Measurements from ENCODE around the gene GRAMD4.

The GRAMD4 gene

DNA sequence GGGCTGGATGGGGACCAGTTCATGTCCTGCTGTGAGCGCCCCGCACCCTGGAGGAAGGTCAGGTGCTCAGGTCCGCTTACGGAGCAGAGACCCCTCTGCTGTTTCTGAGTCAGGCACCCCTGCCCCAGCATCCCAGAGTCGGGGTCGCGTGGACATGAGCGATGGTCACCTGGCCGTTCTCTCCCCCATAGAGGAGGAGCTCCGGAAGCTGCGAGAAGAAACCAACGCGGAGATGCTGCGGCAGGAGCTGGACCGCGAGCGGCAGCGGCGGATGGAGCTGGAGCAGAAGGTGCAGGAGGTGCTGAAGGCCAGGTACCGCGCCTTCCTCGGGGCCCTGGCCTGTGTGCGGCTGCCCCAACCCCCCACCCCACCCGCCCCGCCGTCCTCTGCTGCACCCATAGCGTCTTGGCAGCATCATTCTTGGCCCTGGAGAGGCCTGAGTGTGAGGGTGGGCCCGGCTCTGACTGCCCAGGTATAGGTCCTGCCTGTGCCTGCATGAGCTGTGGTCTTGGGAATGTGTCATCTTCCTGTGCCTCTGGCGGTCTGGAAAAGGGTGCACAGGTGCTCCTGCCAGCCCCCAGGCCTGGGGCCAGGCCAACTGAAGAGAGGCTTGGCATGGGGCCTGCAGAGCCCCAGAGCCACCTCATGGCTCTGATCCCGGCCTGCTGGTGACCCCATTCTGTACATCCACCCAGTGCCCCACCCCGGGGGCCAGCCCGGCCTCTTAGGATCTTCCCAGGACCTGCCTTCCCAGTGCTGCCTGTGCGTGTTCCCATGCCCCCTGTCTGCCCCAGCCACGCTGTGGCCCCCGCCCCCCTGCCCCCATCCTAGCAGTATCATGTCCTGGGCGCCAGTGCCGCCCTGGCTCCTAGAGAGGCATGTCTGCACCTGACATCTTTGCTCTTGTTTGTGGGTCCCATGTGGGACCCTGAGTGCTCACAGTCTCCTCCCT is 38.1 kb downstream of the GRAMD4 start:
- no peak for TF ChIP-seq TAF1 (IDR thresholded peaks at IDR 0.05; ENCODE audit: borderline replicate concordance, insufficient read depth, low read length)
- TF ChIP-seq FOXP2 (optimal IDR thresholded peaks at IDR 0.05; ENCODE audit: borderline replicate concordance, extremely low read depth, extremely low read length, insufficient read depth) = no peak
- TF ChIP-seq SIN3A (IDR thresholded peaks at IDR 0.05; ENCODE audit: borderline replicate concordance, insufficient read depth, low read length) = no peak
- TF ChIP-seq REST (IDR thresholded peaks at IDR 0.05; ENCODE audit: insufficient read depth in 1 of 2, low read depth in 2 of 2, low read length in 2 of 2) = no peak
- TF ChIP-seq POLR2AphosphoS5 (IDR thresholded peaks at IDR 0.05; ENCODE audit: low read depth, low read length) = no peak

DNA sequence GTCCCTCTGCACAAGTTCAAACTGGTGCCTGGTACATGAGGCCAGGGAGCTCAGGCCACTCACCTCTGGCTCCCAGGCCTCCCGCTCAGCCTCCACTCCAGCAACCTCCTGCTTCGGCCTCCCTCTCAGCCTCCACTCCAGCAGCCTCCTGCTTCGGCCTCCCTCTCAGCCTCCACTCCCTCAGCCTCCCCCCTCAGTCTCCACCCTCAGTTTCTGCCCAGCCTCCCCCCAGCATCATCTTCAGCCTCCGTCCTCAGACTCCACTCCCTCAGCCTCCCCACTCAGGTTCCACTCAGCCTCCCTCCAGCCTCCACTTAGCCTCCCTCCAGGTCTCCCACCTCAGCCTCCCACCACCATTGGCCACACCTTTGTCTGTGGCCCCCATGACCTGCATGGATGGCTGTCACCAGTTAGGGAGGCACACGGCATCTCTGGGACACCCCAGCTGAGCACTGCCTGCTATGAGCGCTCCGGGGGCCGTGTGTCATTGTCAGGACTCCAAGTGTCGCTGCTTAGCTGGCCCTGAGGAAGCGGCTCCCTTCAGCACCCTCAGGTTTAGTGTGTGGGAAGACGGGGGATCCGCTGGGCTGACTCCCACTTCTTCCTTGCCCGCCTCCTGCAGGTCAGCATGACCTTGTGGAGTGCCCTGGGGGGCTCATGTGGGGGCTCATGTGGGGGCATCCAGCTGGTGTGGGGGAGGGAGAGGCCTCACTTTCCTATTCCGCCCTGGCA is 39.0 kb downstream of the GRAMD4 start:
- TF ChIP-seq SIN3A (IDR thresholded peaks at IDR 0.05; ENCODE audit: borderline replicate concordance, insufficient read depth, low read length) (no peak), REST (IDR thresholded peaks at IDR 0.05; ENCODE audit: insufficient read depth in 1 of 2, low read depth in 2 of 2, low read length in 2 of 2) (no peak)

DNA sequence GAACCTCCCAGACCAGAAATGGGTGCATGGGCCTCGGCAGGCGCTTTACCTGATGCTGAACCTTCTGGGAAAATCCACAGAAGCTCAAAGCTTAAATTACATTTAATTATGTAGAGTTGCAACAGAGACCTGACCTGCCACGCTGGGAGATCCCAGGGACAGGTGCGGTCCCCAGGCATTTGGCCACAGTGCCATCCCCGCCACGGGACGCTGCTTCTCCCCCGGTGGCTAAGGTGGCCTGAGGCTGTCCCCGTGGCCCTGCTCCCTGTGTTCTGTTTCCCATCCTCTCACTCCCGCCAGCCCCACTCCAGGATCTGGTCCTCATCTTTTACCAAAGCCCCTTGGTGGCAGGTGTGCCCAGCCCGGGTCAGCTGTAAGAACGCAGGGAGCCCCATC is 39.6 kb downstream of the GRAMD4 start:
- no peak for TF ChIP-seq POLR2AphosphoS5 (IDR thresholded peaks at IDR 0.05; ENCODE audit: low read depth, low read length)
- TF ChIP-seq FOXP2 (optimal IDR thresholded peaks at IDR 0.05; ENCODE audit: borderline replicate concordance, extremely low read depth, extremely low read length, insufficient read depth) = no peak
- no peak for TF ChIP-seq SIN3A (IDR thresholded peaks at IDR 0.05; ENCODE audit: borderline replicate concordance, insufficient read depth, low read length)
- TF ChIP-seq TAF1 (IDR thresholded peaks at IDR 0.05; ENCODE audit: borderline replicate concordance, insufficient read depth, low read length) = no peak
- TF ChIP-seq REST (IDR thresholded peaks at IDR 0.05; ENCODE audit: insufficient read depth in 1 of 2, low read depth in 2 of 2, low read length in 2 of 2) = no peak

- peak; percentile 61 for TF ChIP-seq FOXP2 (optimal IDR thresholded peaks at IDR 0.05; ENCODE audit: borderline replicate concordance, extremely low read depth, extremely low read length, insufficient read depth)
- no peak for TF ChIP-seq REST (IDR thresholded peaks at IDR 0.05; ENCODE audit: insufficient read depth in 1 of 2, low read depth in 2 of 2, low read length in 2 of 2)
Measured at GRCh38 chr22:46660604-46661201, 40.5 kb downstream of the GRAMD4 start.

Data from PFSK-1 (cell line).